K562 (cell line): ENCODE results near the gene STUM.

ENCODE experiments used
- KAT8 ChIP-seq: fragments of 450-650 bp; IDR thresholded peaks from 2 replicates; pipeline ENCODE4 v1.6.1; 2016; ENCODE audit warnings: low read depth, mild to moderate bottlenecking
- PHF20 ChIP-seq: fragments of 450-650 bp; IDR thresholded peaks from 2 replicates; pipeline ENCODE4 v1.6.1; 2018; ENCODE audit not compliant: partially characterized antibody
- STAG1 ChIP-seq: sonication (generic); formaldehyde crosslinking; IDR thresholded peaks from 2 replicates; pipeline ENCODE4 v1.5.0; 2020; ENCODE audit warnings: missing genetic modification reagents, borderline replicate concordance
- TF ChIP-seq, protein P1 (sequence below): sonication (generic); formaldehyde crosslinking; IDR thresholded peaks from 2 replicates; pipeline ENCODE4 v1.8.1; 2023; ENCODE audit warnings: mild to moderate bottlenecking, missing genetic modification reagents
- TF ChIP-seq, protein P2 (sequence below), 3 experiments: IDR thresholded peaks in 2 of 3; conservative IDR thresholded peaks in 1 of 3; 2 replicates each; pipeline ENCODE4 v1.5.1; 2011 to 2012; ENCODE audit warnings: low read length in 3 of 3, mild to moderate bottlenecking in 3 of 3, control low read depth in 2 of 3, improper control_type of control experiment in 1 of 3, inconsistent platforms in 1 of 3, low read depth in 1 of 3, mixed read lengths in 1 of 3, moderate library complexity in 1 of 3; ENCODE audit not compliant: insufficient read depth in 2 of 3

GRCh38 chr1:226557424-226557823 lies 8.9 kb downstream of the STUM start:
- TF ChIP-seq PHF20 (no peak), STAG1 (no peak), KAT8 (no peak)
- TF ChIP-seq, protein P1, sequence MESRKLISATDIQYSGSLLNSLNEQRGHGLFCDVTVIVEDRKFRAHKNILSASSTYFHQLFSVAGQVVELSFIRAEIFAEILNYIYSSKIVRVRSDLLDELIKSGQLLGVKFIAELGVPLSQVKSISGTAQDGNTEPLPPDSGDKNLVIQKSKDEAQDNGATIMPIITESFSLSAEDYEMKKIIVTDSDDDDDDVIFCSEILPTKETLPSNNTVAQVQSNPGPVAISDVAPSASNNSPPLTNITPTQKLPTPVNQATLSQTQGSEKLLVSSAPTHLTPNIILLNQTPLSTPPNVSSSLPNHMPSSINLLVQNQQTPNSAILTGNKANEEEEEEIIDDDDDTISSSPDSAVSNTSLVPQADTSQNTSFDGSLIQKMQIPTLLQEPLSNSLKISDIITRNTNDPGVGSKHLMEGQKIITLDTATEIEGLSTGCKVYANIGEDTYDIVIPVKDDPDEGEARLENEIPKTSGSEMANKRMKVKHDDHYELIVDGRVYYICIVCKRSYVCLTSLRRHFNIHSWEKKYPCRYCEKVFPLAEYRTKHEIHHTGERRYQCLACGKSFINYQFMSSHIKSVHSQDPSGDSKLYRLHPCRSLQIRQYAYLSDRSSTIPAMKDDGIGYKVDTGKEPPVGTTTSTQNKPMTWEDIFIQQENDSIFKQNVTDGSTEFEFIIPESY: no peak
- TF ChIP-seq, protein P2, sequence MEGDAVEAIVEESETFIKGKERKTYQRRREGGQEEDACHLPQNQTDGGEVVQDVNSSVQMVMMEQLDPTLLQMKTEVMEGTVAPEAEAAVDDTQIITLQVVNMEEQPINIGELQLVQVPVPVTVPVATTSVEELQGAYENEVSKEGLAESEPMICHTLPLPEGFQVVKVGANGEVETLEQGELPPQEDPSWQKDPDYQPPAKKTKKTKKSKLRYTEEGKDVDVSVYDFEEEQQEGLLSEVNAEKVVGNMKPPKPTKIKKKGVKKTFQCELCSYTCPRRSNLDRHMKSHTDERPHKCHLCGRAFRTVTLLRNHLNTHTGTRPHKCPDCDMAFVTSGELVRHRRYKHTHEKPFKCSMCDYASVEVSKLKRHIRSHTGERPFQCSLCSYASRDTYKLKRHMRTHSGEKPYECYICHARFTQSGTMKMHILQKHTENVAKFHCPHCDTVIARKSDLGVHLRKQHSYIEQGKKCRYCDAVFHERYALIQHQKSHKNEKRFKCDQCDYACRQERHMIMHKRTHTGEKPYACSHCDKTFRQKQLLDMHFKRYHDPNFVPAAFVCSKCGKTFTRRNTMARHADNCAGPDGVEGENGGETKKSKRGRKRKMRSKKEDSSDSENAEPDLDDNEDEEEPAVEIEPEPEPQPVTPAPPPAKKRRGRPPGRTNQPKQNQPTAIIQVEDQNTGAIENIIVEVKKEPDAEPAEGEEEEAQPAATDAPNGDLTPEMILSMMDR (IDR thresholded peaks at IDR 0.05 in 2 of 3, conservative IDR thresholded peaks at IDR 0.05 in 1 of 3; ENCODE audit: insufficient read depth in 2 of 3, low read depth in 1 of 3, low read length in 3 of 3): no peak
